ENCODE results near the gene TEX53.

The TEX53 gene

GRCh38 chr9:114607671-114608524 is 49.7 kb downstream of the TEX53 start:
- in situ Hi-C loops (cut with HindIII; ENCODE audit: low sequenced_read_pairs): no loop called here

- in situ Hi-C loops (cut with HindIII; ENCODE audit: low sequenced_read_pairs): no loop called here
These were observed 50.9 kb downstream of the TEX53 start for GRCh38 chr9:114606597-114607207.
